ENCODE results near the gene STARD7. TPM values are rescaled to one million over a fixed set of nuclear protein-coding genes. Genes with fewer than 3 reads are reported as not detected.

The STARD7 gene
- total and polyA plus RNA-seq, 4 donors = 42.9 to 120 (median 59.7) TPM

GRCh38 chr2:96245609-96246390 lies 37.2 kb upstream of the STARD7 start (continued):
- TF ChIP-seq REST (IDR thresholded peaks at IDR 0.05) = no peak

DNA sequence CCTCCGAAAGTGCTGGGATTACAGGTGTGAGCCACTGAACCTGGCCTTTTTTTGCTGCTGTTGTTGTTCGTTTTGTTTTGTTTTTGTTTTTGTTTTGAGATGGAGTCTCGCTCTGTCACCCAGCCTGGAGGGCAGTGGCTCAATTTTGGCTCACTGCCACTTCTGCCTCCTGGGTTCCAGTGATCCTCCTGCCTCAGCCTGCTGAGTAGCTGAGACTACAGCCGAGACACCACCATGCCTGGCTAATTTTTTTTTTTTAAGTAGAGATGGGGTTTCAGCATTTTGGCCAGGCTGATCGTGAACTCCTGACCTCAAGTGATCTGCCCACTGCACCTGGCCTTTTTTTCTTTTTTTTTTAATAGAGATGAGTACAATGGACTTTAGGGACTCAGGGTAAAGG lies 35.2 kb upstream of the STARD7 start:
- Histone ChIP-seq H3K9ac (ENCODE audit: low read depth in 1 of 2, low read length in 2 of 2) (no peak overlapping the region), H3K27me3 (ENCODE audit: control insufficient read depth in 4 of 4, insufficient read depth in 4 of 4, low read length in 3 of 4) (no peaks in the 10 kb centered on the region), H3K4me1 (ENCODE audit: control insufficient read depth in 4 of 4, insufficient read depth in 4 of 4, low read length in 3 of 4) (peaks cover 0 to 6% (median 3%) of the 10 kb centered on the region in 4 donors), H3K9me3 (ENCODE audit: control insufficient read depth in 4 of 4, low read length in 3 of 4) (no peaks in the 10 kb centered on the region), H3K27ac (ENCODE audit: low read depth in 1 of 2, low read length in 2 of 2) (no peak overlapping the region), H3K36me3 (ENCODE audit: control insufficient read depth in 4 of 4, insufficient read depth in 3 of 4, low read depth in 1 of 4, low read length in 3 of 4) (no peaks in the 10 kb centered on the region), H3K4me3 (ENCODE audit: low read depth in 1 of 3, low read length in 3 of 3) (no peak overlapping the region)
- no peak for TF ChIP-seq FOXA2 (IDR thresholded peaks at IDR 0.05)
- no peak for TF ChIP-seq GABPA (IDR thresholded peaks at IDR 0.05 in 1 of 2, conservative IDR thresholded peaks at IDR 0.05 in 1 of 2)
- no peak for TF ChIP-seq SP1 (IDR thresholded peaks at IDR 0.05)
- no peak for TF ChIP-seq EGR1 (IDR thresholded peaks at IDR 0.05; ENCODE audit: low read depth in 2 of 2)
- TF ChIP-seq HNF4A (conservative IDR thresholded peaks at IDR 0.05) = no peak
- no peak for TF ChIP-seq RAD21 (IDR thresholded peaks at IDR 0.05)
- TF ChIP-seq, protein P1, sequence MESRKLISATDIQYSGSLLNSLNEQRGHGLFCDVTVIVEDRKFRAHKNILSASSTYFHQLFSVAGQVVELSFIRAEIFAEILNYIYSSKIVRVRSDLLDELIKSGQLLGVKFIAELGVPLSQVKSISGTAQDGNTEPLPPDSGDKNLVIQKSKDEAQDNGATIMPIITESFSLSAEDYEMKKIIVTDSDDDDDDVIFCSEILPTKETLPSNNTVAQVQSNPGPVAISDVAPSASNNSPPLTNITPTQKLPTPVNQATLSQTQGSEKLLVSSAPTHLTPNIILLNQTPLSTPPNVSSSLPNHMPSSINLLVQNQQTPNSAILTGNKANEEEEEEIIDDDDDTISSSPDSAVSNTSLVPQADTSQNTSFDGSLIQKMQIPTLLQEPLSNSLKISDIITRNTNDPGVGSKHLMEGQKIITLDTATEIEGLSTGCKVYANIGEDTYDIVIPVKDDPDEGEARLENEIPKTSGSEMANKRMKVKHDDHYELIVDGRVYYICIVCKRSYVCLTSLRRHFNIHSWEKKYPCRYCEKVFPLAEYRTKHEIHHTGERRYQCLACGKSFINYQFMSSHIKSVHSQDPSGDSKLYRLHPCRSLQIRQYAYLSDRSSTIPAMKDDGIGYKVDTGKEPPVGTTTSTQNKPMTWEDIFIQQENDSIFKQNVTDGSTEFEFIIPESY (IDR thresholded peaks at IDR 0.05) = no peak
- TF ChIP-seq TAF1 (conservative IDR thresholded peaks at IDR 0.05) = no peak
- TF ChIP-seq, protein P2, sequence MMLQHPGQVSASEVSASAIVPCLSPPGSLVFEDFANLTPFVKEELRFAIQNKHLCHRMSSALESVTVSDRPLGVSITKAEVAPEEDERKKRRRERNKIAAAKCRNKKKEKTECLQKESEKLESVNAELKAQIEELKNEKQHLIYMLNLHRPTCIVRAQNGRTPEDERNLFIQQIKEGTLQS (IDR thresholded peaks at IDR 0.05) = no peak
- no peak for TF ChIP-seq RXRA (IDR thresholded peaks at IDR 0.05)
- no peak for TF ChIP-seq JUND (IDR thresholded peaks at IDR 0.05)
- TF ChIP-seq REST (IDR thresholded peaks at IDR 0.05) = no peak
- no peak for TF ChIP-seq HNF4G (IDR thresholded peaks at IDR 0.05)
- TF ChIP-seq FOXA1 (IDR thresholded peaks at IDR 0.05) = no peak
- no peak for TF ChIP-seq NR2F2 (IDR thresholded peaks at IDR 0.05)
- TF ChIP-seq, protein P3, sequence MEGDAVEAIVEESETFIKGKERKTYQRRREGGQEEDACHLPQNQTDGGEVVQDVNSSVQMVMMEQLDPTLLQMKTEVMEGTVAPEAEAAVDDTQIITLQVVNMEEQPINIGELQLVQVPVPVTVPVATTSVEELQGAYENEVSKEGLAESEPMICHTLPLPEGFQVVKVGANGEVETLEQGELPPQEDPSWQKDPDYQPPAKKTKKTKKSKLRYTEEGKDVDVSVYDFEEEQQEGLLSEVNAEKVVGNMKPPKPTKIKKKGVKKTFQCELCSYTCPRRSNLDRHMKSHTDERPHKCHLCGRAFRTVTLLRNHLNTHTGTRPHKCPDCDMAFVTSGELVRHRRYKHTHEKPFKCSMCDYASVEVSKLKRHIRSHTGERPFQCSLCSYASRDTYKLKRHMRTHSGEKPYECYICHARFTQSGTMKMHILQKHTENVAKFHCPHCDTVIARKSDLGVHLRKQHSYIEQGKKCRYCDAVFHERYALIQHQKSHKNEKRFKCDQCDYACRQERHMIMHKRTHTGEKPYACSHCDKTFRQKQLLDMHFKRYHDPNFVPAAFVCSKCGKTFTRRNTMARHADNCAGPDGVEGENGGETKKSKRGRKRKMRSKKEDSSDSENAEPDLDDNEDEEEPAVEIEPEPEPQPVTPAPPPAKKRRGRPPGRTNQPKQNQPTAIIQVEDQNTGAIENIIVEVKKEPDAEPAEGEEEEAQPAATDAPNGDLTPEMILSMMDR (IDR thresholded peaks at IDR 0.05; ENCODE audit: low read depth, low read length, missing input control) = no peak
- TF ChIP-seq MAX (IDR thresholded peaks at IDR 0.05) = no peak
- DNase-seq (ENCODE audit: low spot score) = no peak
- WGBS = 93% methylated on average over 5 of the region's 5 CpGs

All from liver (tissue), 9 donors.